HG03135 (cell line): ENCODE data around the gene ITGB3.
"Not testable (repeated sequence)": the region's sequence is repeated elsewhere in the genome, so short reads cannot be mapped to it uniquely, and the experiment has no call there.

ENCODE experiments used
- ATAC-seq: cut with Tn5 transposase; IDR thresholded peaks from one replicate; pipeline ENCODE4 v1.9.1; 2021; ENCODE audit warnings: mild to moderate bottlenecking, moderate library complexity; ENCODE audit not compliant: unreplicated experiment

Gene ITGB3

GRCh38 chr17:47222047-47222446 lies 31.6 kb upstream of the ITGB3 start:
- ATAC-seq: no peak

- ATAC-seq: no peak
Measured at GRCh38 chr17:47223007-47223406, 30.6 kb upstream of the ITGB3 start.

DNA sequence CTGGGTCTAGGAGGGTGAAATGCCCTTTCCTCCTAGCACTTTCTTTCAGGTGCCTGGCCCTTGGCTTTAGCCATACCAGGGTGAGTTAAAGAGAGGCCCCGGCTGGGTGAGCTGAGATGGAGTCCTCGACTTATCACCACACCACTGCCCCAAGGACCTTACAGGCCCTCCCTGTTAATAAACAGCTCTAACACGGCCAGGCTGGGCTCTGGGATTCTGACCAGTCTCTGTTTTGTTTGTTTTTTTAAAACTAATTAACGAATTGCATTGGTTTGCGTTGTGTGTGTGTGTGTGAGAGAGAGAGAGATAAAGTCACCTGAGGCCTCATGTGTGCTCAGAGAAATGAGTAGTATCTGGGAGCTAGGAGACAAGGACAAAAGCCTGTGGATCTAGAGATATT lies 30.2 kb upstream of the ITGB3 start:
- no peak for ATAC-seq

- not testable (repeated sequence) for ATAC-seq
Measured at GRCh38 chr17:47224077-47224476, 29.6 kb upstream of the ITGB3 start.

DNA sequence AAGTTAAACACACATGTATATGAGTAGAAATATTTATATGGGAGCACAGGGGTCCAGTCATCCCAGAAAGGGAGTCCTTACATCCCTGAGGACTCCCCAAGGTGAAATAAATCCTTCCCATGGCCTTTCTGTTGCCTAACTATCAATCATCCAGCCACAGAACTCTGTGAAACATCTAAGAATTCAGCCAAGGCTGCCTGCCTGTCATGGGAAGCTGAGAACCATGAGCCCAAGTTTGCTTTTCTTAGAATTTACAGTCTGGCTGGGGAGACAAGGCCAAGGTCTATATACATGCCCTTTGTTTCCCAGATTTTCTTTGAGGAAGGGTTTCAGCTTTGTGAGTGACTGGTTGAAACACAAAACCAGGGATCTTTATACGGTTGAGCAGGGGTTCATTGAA lies 28.7 kb upstream of the ITGB3 start:
- no peak for ATAC-seq

DNA sequence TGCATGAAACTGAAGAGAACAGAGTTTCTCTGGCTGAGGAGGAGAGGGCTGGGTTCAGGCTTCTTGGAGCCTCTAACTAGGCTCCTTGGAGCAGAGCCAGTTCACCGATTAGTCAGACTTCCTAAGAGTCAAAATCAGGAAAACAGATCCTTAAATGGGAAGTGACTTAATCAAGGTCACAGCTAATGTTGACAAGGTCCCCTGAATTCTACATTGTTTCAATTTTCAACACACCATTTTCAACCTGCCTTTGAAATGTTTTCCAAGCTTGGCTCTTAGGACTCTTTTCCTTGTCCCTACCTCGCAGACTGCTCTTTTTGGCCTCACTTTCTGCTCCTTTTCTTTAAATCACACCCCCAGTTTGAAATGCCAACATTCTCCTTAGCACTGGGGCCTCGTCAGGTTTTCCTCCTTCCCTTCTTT lies 28.2 kb upstream of the ITGB3 start:
- no peak for ATAC-seq

GRCh38 chr17:47225911-47226688 lies 27.5 kb upstream of the ITGB3 start:
- no peak for ATAC-seq

GRCh38 chr17:47227862-47228261 lies 25.8 kb upstream of the ITGB3 start:
- no peak for ATAC-seq

- ATAC-seq: no peak
Measured at GRCh38 chr17:47229535-47230443, 23.8 kb upstream of the ITGB3 start.

GRCh38 chr17:47230864-47231263 lies 22.8 kb upstream of the ITGB3 start:
- no peak for ATAC-seq

- no peak for ATAC-seq
Measured at GRCh38 chr17:47231334-47231733, 22.3 kb upstream of the ITGB3 start.

GRCh38 chr17:47231866-47232265 lies 21.8 kb upstream of the ITGB3 start:
- ATAC-seq: no peak

- ATAC-seq: no peak
Measured at GRCh38 chr17:47232465-47232864, 21.2 kb upstream of the ITGB3 start.

- ATAC-seq: no peak
Measured at GRCh38 chr17:47235506-47235905, 18.1 kb upstream of the ITGB3 start.

DNA sequence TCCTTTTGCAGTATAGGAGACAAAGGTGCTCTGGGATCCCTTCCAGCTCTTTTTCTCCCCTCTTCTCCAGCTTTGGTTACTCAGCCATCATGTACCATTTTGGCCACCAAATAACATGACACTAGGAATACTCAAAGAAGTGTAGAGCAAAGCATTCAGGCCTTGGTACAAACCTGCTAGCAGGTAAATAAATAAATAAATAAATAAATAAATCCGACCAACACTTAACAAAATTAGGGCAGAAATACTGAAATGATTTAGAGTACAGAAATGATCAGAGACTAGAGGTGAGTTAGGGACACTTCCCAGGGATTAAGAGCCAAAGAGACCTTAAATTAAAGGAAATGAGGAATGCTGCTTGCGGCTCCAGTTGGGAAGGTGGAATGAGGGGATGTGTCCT lies 17.7 kb upstream of the ITGB3 start:
- ATAC-seq: no peak

- no peak for ATAC-seq
Measured at GRCh38 chr17:47237841-47238240, 15.8 kb upstream of the ITGB3 start.

DNA sequence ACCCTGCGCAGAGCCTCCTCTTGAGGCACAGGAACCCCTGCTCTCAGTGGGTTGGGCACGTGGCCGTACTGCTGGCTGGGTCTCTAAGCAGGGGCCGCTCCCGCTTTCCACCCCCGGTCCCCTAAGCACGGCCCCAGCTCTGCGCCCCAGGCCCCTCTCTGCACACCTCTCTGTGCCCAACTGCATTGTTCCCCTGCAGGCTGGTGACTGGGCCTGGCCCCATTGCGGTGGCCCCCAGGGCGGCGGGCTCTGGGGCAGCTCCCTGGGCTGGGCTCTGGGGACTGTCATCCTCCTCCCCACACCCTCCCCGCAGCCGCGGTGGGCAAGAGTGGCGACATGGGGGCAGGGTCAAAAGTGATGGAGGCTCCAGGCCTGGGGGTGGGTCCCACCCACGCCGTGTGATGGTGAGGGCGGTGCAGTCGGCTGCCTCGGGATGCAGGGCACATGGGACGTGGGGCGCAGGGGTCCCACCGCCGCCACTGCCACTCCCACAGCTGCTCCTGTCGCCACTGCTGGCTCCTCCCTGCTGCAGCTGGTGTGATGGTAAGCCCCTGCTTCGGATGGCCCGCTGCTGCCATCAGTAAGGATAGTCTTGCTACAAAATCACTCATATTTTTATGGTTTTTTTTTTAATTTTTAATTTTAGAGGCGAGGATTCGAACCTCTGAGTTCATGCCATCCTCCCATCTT lies 15.2 kb upstream of the ITGB3 start:
- ATAC-seq: no peak

DNA sequence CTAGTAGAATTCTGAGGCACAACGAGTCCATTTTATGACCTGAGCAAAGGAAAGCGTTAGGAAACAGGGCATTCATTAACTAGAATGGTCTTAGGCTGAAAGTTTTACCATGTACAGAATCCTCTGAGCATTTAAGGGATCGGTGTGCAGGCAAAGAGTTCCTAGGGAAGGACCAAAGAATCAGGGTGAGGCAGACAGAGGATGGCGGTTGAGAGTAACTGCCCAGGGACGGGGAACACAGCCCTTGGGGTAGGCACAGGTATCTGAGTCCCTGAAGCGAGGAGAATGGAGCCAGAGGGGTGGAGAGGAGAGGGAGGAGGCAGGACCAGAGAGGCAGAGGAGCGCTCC lies 14.0 kb upstream of the ITGB3 start:
- ATAC-seq: no peak

DNA sequence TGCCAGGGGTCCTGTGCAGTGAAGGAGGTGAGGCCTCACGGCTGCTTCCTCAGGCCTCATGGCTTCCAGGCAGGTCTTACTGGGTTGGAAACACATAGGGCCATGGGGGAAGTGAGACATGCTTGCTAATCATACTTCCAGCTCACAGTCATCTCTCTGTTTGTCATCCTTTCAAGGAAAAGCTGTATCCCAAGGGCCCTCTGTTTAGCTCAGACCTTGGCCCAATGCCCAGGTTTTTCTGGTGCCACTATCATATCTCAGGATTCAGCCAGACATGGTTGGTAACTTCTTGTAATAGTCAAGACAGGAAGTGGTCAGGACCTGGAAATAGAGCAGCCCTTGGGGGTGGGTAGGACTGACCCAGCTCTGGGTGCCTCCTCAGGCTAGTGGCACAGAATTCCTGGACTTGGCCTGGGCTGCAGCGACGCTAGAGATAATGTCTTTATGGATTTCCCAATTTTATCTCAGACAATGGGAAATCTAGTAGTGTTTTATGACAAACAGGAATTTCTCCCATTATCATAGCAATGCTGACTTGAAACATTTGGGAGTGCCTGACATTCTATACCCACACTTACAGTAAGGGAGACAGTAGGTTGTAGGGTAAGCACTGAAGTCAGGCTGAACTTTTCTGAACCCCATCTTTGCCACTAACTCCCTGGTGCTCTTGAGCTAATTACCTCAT lies 13.5 kb upstream of the ITGB3 start:
- ATAC-seq: no peak

DNA sequence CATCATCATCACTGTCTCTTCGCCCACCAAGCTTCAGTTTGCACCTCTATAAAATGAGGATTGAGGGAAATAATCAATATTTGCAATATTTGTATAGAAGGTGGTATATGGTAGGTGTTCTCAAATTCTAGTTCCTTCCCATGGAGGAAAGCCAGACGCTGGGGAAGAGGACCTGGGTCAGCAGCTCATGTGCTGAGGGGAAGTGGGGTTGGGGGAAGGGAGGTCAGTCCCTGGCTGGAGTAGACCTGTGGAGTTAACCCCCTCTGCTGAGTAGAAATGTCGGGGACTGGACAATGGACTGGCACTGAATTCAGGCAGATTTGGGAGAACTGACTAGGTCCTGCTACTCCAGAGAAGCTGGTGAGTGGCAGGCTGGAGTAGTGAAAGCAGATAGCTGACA lies 12.8 kb upstream of the ITGB3 start:
- no peak for ATAC-seq

DNA sequence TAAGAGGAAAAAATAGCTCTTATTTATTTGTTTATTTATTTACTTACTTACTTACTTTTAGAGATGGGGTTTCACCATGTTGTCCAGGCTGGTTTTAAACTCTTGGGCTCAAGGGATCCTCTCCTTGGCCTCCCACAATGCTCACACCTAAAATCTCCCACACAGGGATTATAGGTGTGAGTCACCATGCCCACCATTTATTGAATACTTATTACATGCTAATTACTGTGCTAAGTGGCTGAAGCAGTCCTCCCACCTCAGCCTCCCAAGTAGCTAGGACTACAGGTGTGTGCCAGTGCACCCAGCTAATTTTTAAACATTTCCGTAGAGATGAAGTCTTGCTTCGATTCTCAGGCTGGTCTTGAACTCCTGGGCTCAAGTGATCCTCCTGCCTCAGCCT lies 11.0 kb upstream of the ITGB3 start:
- no peak for ATAC-seq
